Sciatic nerve (tissue), 2 donors: Measurements from ENCODE around the gene GBE1. TPM values are rescaled to one million over a fixed set of nuclear protein-coding genes. Genes with fewer than 3 reads are reported as not detected.

Experiments
- ATAC-seq: fragments of 200-7000 bp; cut with Tn5 transposase; one replicate; pipeline ENCODE4 v1.9.1; 2020; ENCODE audit warnings: mild to moderate bottlenecking, moderate library complexity
- DNase-seq: peaks from one replicate; pipeline ENCODE4 v3.0.0-alpha.2; 2020; ENCODE audit warnings: low spot score
- intact Hi-C: fragments of 100-400 bp; cut with DNase I; formaldehyde crosslinking; loops from one replicate; pipeline ENCODE4 v1.14.2; 2022
- total RNA-seq: library from RNA; stranded (reverse); fragmentation: NEBNext Ultra II Directional; extraction: Animal tissue kit (Norgen Biotek cat#: 25700); gene quantifications from one replicate; pipeline ENCODE4 v1.2.1, GENCODE V29; 2021
- donor health status: DM: no; HTN: no; CAD: no.
- donor health status: DM: no; HTN: no; CAD: no.

GBE1 gene
- total RNA-seq, 1 donor from 2014 or later: 40.1 TPM

DNA sequence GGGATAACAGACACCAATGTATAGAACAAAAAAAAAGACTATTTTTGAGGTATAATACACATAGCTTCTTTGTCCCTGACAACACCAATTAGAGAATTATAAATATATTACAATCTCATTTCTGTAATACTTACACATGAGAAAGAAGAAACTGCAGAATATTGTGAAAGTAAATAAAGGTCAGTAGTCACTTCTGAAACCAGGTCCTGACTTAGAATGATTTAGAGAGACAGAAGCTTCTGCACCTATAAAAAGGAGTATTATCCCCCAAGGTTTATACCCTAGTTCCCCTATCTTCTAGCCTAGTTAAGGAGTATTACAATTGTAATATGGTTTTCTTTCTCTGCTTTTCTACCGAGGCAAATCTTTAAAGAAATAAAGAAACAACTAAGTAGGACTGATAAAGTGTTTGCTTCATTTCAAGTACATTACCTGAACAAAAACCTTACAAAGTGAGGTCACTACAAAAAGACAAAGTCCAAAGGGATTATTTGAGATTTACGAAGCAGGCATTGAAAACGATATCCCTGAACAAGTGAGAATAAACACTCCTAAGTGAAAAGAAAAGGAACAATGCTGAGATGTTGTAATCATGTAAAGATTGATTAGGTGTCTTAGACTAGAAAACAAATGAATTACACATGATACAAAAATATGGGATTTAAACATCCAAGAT, 103.0 kb downstream of the GBE1 start:
- DNase-seq: no peak
- no peak for ATAC-seq
- intact Hi-C loops: no loop called here

DNA sequence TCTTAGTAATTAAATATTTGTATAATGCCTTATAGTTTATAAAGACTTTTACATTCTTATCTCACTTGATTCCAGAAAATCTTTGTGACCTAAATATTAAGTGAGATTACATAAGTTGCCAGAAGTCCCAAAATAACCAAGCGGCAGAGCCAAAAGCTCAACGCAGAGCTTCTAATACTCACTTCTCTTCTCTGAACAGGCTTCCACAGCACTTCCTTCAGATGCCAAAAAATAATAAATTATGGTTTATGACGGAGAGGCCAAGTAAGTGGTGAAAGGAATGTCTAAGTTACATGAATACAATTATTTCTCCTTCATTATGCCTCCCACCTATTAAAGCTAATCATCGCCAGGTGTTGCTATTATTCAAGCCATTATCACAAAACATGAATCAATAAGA, 110.3 kb downstream of the GBE1 start:
- ATAC-seq: no peak
- intact Hi-C loops: no loop called here
- no peak for DNase-seq

DNA sequence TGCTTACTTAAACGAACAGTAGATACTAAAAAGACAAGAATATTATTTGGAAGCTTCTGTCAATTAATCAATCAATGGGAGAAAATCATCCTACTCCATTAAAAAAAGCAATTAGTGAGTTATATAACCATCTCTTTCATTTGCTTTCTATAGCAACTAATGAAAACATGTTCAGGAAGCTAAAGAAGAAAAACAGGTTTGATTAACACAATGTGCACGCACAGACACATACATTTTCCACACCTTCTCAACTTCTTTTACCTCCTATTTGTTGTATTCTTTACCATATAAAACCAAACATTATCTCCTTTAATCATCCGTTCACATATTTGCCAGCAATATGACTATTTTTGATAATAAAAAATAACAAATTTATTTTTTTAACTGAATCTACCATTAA, 111.3 kb downstream of the GBE1 start:
- DNase-seq (no peak), ATAC-seq (no peak)
- intact Hi-C loops: no loop called here

DNA sequence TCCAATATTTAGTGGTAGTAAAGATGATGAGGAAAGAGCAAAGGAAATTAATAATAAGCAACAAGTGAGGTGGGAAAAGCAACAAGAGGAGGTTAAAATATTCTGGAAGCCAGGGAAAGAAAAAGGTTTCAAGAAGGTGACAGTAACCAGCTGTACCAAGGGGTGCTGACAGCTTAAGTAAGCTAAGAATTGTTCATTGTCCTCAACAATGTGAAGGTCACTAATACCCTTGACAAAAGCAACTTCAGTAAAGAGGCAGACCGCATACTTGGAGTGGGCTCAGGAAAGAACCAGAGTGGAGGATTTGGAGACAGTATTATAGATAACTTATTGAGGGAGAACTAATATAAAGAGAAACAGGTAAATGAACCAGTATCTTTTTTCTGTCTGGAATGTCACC, 116.2 kb downstream of the GBE1 start:
- ATAC-seq (no peak), DNase-seq (no peak)
- intact Hi-C loops: no loop called here

DNA sequence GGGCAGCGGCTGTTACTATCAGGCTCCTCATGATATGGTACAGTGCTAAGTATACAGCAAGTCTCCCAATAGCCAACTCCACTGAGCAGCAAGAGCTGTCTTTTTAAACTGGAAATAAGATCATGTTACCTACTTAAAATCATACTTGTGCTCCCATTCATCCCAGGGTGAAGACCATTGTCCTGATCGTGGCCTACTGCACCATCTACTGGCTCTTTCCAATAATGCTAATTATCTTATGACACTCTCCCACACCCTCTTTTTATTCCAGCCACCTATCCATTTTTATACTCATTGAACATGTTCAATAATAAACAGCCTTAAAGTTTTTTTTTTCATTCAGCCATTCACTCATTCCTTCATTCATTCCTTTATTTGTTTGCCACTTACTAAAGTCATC, 117.7 kb downstream of the GBE1 start:
- intact Hi-C loops: no loop called here
- ATAC-seq: no peak
- DNase-seq: no peak

DNA sequence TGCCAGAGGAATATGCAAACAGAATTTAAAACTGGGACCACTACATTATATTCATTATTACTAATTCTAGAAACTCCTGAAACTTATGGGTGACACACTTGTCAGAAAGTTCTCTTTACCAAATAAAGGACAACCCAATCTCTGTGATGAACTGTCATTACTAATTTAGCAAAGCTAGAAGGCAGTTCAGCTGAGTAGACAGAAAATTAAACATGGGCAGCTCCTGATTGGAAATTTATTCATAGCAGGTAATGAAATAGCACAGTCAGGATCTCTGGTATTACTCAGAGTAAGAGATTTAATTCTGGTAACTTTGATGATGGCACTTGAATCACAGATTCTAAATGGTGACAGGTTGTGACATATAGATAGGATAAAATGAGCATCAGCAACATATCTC, 123.0 kb downstream of the GBE1 start:
- ATAC-seq (no peak), DNase-seq (no peak)
- intact Hi-C loops: no loop called here

DNA sequence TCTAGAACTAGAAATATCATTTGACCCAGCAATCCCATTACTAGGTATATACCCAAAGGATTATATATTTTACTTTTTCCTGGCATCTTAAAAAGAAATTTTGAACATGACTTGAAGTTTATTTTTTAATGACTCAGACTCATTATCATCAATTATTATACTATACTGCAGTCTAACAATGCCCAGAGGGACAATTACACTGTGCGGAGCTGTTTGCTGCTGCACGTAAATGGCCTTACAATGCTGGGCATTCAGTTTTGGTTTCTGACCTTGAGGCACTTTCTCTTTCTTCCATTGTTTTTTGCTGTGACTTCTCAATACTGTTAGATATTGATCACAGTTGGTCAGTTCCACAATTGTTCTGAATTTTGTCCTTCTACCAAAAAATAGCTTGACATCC, 128.8 kb downstream of the GBE1 start:
- no peak for ATAC-seq
- DNase-seq: no peak
- intact Hi-C loops: no loop called here

DNA sequence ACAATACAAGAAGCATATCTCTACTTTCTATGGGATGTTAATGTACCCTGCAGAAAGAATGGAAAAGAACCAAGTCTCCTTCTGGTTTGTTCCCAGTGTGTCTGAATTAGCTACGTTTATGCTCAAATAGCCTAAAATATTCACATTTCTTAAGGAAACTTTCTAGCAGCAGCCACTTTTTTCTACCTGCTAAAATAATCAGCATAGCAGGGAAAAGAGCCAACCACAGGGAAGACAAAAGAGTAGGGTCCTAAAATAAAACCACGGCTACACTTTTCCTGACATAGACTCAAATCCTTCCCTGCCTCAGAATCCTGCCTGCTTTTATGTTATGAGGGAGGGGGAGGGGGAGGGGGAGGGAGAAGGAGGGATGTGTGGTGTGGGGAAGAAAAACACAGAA, 136.7 kb downstream of the GBE1 start:
- ATAC-seq: no peak
- intact Hi-C loops: no loop called here
- no peak for DNase-seq

DNA sequence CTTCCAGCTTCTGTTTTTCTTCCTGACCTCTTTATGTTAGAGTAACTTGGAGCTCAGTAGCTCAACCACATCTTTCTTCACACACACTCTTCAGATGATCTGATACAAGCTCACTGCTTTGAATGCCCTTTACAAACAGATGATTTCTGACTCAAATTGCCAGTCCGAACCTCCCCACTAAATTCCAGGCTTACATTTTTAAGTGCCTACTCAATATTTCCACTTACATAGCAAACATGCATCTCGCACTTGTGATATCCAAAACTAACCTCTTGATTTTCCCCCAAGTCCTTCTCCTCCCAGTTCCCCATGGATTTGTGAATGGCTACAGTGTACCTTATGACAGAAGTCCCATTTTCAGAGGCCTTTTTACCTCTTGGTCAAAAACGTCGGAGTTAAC, 139.1 kb downstream of the GBE1 start:
- intact Hi-C loops: no loop called here
- ATAC-seq (no peak), DNase-seq (no peak)

DNA sequence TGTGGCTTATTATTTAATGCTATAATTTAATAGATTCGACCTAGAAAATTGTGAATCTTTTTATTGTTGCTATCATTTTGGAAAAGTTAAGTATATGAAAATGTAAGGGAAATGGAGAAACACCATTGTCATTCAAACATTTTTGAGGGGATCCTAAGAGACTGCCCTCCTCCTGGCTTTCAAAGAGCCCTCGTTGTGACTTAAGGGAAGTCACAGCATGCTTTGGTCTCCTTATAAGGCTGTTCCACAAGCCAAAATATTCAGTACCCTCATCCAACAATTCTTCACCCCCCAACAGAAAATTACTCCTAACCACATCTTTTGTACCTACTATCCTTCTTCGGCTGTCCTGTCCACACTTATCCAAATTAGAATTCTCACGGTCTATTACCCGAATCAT, 140.2 kb downstream of the GBE1 start:
- ATAC-seq: no peak
- intact Hi-C loops: no loop called here
- no peak for DNase-seq

DNA sequence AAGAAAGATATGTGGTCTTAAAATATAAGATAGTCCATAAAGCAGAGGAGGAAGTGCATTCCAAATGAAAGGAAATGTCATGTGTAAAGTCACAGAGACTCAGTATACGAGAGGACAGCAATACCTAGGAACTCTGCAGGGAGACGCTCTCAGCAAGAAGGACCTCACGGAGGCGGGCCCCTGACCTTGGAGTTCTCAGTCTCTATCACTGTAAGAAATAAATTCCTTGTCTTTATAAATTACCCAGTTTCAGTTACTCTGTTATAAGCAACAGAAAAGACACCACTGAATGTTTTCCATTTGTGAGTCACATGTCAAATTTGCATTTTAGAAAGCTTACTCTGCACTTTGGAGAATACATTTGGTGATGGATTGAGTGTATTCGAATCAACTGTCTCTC, 140.6 kb downstream of the GBE1 start:
- DNase-seq: no peak
- ATAC-seq: no peak
- intact Hi-C loops: no loop called here

DNA sequence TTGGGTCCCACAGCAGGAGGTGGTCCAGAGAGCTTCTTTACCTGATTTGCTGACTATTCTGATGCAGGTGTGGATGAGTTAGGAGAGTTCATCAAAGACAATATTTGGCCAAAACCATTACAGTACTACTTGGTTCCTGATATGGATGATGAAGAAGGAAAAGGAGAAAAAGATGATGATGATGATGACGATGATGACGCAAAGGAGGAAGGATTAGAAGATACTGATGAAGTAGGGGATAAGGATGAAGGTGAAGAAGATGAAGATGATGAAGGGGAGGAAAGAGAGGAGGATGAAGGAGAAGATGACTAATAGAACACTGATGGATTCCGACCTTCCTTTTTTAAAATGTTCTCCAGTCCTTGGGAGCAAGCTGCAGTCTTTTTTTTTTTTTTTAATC, 148.7 kb downstream of the GBE1 start:
- ATAC-seq (no peak), DNase-seq (no peak)
- intact Hi-C loops: no loop called here

DNA sequence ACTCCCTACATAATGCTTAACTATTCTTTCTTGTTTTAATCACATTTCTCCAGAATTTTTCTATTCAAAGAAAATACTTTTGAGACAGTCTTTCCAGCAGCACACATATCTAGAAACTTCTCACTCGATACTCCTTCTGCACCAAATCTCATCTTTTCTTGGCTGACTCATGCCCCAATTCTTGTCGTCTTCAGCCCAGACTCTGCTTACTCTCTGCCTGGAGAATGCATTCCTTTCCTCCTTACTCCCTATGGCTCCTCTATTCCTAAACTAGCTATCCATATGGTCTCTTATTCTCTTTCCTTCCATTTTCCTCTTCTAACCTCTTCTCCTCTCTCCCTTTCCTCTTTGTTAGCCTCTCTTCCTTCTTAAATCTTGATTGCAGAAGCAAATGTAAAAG, 158.7 kb downstream of the GBE1 start:
- intact Hi-C loops: no loop called here

DNA sequence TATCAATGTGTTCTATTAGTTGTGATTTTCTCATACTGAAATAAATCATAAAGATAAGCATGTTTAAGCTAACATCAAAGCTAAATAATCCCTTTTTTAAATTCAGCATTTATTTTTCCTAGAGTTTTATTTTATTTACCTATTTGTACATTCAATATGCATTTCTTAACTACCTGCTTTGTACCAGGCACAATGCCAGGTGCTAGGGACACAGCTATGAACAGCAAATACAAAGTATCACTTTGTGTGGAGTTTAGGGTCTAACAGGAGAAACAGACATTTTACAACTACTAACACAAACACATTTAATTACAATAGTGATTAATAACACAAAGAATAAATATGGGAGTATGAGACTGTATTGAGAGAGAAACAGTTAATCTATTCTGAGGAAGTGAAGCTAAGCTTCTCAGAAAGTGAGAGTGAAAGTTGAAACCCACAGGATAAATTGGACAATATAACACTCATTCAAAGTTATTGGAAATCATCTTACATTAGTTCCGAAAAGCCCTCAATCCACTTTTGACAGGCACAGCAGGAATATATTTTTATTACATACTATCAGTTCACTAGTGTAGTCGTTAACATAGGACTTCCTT, 159.6 kb downstream of the GBE1 start:
- DNase-seq (no peak), ATAC-seq (no peak)
- intact Hi-C loops: no loop called here

More for the DNA sequence above, 158.7 kb downstream of the GBE1 start:
- DNase-seq (no peak), ATAC-seq (no peak)

DNA sequence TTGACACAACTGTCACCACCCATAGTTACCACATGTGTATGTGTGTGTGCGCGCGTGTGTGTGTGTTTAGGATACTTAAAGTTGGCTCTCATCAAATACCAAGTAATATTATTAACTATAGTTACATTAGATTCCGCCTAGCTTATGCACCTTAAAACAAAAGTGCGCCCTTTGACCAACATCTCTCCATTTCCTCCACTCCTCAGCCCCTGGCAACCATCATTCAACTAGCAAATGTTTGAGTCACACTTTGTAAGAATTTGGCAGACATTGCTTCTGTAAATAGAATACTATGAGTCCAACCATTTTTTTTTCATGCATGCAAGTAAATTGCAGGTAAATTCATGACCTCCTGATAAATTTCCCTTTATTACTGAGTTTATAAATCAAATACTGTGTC, 169.3 kb downstream of the GBE1 start:
- DNase-seq (no peak), ATAC-seq (no peak)
- intact Hi-C loops: no loop called here

DNA sequence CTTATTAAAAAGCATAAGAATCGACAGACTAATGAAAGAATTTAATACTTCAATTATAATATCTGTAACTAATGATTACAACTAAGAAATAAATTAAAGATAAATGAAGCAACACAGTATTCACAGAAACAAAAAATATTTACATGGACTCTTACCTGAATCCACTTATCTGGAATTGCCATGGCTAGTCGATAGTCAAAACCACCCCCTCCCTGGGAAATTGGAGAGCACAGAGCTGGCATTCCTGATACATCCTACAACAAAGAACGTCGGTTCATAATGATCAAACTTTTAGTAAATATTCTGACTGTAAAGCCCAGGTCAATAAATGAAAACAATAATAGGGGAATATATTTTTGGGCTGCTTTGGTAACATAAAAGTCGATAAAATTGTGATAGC, 175.5 kb downstream of the GBE1 start:
- DNase-seq (no peak), ATAC-seq (no peak)
- intact Hi-C loops: no loop called here

DNA sequence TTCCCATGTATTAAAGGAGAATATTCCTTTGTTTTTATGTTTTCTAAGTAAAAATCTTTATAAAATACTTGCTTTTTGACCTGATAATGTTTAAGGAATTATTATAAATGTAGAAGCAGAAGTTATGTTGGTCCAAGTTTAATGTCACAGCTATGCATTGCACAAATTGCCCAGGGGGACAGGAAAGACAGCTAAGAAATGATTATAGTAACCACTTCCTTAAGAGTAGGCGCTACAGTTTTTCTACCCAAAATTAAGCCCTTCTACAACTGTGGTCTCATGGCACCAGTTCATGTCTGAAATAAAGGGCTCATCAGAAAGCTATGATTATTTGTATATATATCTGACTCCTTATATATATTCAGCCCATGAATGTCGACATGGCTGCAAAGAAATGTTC, 176.4 kb downstream of the GBE1 start:
- ATAC-seq (no peak), DNase-seq (no peak)
- intact Hi-C loops: no loop called here

DNA sequence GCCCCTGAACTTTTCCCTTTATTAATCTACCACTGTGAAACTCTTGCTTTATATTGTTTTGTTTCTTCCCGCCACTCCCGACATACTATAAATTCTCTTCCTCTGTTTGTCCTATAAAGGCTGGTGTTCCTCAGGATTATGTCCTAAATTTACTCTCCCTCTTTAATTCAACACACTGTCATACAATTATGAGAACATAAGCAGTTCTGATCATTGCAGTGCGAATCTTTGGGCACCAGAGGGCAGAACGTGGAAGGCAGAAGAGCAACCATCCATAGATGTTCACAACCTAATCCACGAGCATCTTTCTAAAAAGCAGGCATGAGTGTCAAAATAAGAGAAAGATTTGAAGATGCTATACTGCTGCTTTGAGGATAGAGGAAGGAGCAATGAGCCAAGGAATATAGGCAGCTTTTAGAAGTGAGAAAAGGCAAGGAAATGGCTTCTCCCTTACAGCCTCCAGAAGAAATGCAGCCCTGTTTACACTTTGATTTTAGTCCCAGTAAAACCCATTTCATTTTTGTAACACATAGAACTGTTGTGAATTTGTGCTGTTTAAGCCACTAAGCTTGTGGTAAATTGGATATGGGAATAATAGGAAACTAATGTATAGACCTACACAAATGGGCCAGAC, 179.4 kb downstream of the GBE1 start:
- intact Hi-C loops: no loop called here
- ATAC-seq (no peak), DNase-seq (peak; percentile 53)

DNA sequence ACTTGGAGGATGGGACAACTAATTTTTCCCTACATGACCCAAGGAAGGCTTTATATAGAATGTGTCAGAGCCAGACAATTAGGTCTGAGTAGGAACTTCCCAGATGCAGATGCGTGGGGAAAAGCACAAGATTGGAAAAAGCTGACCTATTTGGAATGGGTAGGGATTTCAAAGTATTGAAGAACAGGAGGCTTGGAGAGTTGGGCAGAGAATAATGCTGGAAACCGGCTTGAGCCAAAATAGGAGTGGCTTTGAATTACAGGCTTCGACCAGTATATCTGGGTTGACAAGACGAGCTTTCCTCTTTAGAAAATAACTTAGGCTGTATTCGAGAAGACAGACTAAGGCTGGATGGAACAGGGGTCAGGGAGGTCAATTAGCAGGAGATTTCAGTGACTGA, 181.1 kb downstream of the GBE1 start:
- ATAC-seq: no peak
- no peak for DNase-seq
- intact Hi-C loops: no loop called here

DNA sequence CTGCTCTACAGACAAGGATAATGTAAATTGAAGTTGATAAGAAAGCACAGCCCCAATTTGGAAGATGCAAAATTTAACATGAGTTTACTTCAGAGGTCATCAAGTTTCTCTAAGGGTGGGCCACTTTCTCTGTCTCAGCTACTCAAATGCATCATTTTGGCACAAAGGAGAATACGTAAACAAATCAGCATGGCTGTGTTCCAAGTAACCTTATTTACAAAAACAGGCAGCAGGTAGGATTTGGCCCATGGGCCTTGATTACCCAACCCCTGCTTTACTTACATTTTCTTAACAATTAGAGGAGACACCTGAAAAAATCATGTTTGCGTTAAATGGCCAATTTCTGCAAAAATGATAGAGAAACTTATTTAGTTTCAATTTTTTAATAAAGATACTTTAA, 181.7 kb downstream of the GBE1 start:
- DNase-seq (no peak), ATAC-seq (no peak)
- intact Hi-C loops: no loop called here

DNA sequence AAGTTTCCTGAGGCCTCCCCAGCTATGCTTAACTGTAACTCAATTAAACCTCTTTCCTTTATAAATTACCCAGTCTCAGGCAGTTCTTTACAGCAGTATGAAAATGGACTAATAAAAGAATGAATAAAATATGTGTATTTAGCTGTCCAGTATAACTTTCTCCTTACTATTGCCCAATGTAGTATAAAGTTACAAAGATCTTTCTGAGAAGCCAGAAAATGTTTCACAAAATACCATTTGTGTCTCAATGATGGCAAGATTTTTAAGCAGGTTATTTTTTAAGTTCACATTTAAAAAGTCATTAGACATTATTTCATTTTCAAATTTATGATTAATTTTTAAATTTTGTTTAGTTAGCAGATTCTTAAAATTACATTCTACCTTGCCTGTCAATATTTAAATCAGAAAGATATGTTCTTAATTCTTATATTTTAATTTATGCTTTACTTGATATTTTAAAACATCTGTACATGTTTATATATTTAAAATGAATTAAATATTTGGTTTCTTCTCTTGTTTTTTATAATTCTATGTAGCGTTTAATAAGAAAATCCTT, 189.2 kb downstream of the GBE1 start:
- ATAC-seq: no peak
- intact Hi-C loops: no loop called here
- no peak for DNase-seq
